Right kidney (tissue), 1 donor: Measurements from ENCODE around the gene CACNA1A.
"Not testable (repeated sequence)": the region's sequence is repeated elsewhere in the genome, so short reads cannot be mapped to it uniquely, and the experiment has no call there.

Experiments used
- DNase-seq: peaks from one replicate; pipeline ENCODE4 v3.0.0-alpha.2; 2016

CACNA1A gene

GRCh38 chr19:13275016-13275722 is 231.1 kb downstream of the CACNA1A start:
- DNase-seq = no peak

GRCh38 chr19:13270514-13271105 is 235.7 kb downstream of the CACNA1A start:
- DNase-seq = no peak

GRCh38 chr19:13269348-13269747 is 236.9 kb downstream of the CACNA1A start:
- DNase-seq = no peak

GRCh38 chr19:13267889-13268288 is 238.4 kb downstream of the CACNA1A start:
- DNase-seq = no peak

GRCh38 chr19:13267131-13267530 is 239.1 kb downstream of the CACNA1A start:
- no peak for DNase-seq

GRCh38 chr19:13262450-13262849 is 243.8 kb downstream of the CACNA1A start:
- no peak for DNase-seq

GRCh38 chr19:13260883-13261653 is 245.2 kb downstream of the CACNA1A start:
- DNase-seq = no peak

- no peak for DNase-seq
Observed at GRCh38 chr19:13256918-13257317, 249.4 kb downstream of the CACNA1A start.

GRCh38 chr19:13256398-13256797 is 249.9 kb downstream of the CACNA1A start:
- not testable (repeated sequence) for DNase-seq

GRCh38 chr19:13255719-13256059 is 250.6 kb downstream of the CACNA1A start:
- DNase-seq = no peak

- DNase-seq = no peak
Observed at GRCh38 chr19:13255041-13255718, 251.1 kb downstream of the CACNA1A start.

- DNase-seq = no peak
Observed at GRCh38 chr19:13252569-13253335, 253.5 kb downstream of the CACNA1A start.

GRCh38 chr19:13244920-13245319 is 261.4 kb downstream of the CACNA1A start:
- DNase-seq = no peak

- no peak for DNase-seq
Observed at GRCh38 chr19:13241231-13242104, 264.8 kb downstream of the CACNA1A start.

- DNase-seq = no peak
Observed at GRCh38 chr19:13240312-13241022, 265.8 kb downstream of the CACNA1A start.

- no peak for DNase-seq
Observed at GRCh38 chr19:13238891-13239534, 267.3 kb downstream of the CACNA1A start.

GRCh38 chr19:13234518-13234917 is 271.8 kb downstream of the CACNA1A start:
- peak; percentile 18 for DNase-seq

- DNase-seq = no peak
Observed at GRCh38 chr19:13231663-13232062, 274.6 kb downstream of the CACNA1A start.

GRCh38 chr19:13229246-13229645 is 277.0 kb downstream of the CACNA1A start:
- DNase-seq = no peak

GRCh38 chr19:13228561-13228960 is 277.7 kb downstream of the CACNA1A start:
- no peak for DNase-seq
